Transverse colon (tissue), 4 donors: ENCODE data around the gene COA5.

Source experiments
- POLR2AphosphoS5 ChIP-seq, 3 donors: sonication (generic); formaldehyde crosslinking; IDR thresholded peaks; one replicate each; pipeline ENCODE4 v1.6.1; 2016; ENCODE audit warnings: antibody characterized with exemption in 3 of 3
- TF ChIP-seq, protein P1 (sequence below), 5 experiments: fragments of 200-600 bp in 3 of 5; fragments of 450-650 bp in 2 of 5; sonication (generic) in 3 of 5; IDR thresholded peaks; 1 replicate in 2 of 5; 2 replicates in 3 of 5; pipeline ENCODE4 v1.5.1; 2016 to 2017; ENCODE audit warnings: antibody characterized with exemption in 5 of 5, inconsistent platforms in 3 of 5, mild to moderate bottlenecking in 2 of 5, moderate library complexity in 1 of 5

DNA sequence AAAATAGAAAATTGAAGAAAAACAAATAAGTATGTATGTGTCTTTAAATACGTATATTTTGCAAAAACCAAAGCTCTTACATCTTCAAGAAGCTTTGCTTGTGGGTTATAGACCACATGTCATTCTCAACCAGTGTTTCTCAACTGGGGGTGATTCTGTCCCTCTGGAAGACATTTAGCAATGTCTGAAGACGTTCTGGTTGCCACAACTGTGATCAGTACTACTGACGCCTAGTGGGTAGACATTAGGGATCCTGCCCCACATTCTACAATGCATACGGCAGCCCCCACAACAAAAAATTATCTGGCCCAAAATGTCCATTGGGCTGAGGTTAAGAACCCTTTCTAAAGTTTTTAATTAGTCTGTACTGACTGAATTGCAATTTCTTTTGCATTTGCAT lies 48.5 kb upstream of the COA5 start:
- TF ChIP-seq, protein P1, sequence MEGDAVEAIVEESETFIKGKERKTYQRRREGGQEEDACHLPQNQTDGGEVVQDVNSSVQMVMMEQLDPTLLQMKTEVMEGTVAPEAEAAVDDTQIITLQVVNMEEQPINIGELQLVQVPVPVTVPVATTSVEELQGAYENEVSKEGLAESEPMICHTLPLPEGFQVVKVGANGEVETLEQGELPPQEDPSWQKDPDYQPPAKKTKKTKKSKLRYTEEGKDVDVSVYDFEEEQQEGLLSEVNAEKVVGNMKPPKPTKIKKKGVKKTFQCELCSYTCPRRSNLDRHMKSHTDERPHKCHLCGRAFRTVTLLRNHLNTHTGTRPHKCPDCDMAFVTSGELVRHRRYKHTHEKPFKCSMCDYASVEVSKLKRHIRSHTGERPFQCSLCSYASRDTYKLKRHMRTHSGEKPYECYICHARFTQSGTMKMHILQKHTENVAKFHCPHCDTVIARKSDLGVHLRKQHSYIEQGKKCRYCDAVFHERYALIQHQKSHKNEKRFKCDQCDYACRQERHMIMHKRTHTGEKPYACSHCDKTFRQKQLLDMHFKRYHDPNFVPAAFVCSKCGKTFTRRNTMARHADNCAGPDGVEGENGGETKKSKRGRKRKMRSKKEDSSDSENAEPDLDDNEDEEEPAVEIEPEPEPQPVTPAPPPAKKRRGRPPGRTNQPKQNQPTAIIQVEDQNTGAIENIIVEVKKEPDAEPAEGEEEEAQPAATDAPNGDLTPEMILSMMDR (IDR thresholded peaks at IDR 0.05) = no peak
- no peak for TF ChIP-seq POLR2AphosphoS5 (IDR thresholded peaks at IDR 0.05)
